Measurements from ENCODE around the gene LHX3. TPM values are rescaled to one million over a fixed set of nuclear protein-coding genes. Genes with fewer than 3 reads are reported as not detected.

LHX3 gene
- not detected for total RNA-seq

DNA sequence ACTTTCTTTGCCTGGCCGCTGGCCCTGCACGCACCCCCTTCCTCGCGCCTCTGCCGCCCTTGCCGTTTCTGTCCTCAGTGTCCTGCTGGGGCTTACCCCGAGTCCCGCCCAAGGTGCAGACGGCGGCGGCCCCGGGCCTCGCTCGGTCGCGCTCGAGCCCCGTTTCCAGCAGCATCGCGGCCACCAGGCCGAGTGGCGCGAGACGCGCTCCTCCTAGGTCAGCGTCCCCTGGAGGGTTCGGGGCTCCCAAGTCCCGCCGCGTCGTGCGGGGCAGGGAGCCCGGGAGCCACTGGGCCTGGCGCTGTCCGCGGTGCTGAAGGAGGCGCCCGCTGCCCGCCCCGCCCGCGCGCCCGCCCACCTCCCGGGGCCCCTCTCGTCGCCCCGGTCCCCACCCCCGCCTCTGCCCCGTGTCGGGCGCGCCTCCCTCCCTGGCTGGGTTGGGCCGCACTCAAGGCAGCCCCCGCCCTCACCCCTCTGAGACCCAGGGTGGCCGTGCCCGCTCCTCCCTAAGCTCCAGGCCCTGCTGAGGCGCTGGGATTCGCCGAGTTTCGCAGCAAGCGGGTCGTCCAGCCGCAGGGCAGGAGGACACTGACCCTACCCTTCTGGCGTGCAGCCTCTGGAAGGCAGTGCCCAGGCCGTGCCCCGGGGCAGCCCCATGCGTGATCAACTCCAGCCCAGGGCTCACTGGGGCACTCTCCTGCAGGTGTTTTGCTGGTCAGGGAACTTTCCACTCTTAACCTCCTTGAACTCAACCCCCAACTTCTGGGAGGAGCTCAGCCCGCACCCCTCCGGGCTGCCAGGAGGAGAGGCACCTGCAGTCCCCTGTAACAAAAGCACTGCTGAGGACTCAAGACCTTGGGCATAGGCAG, at the start of gene LHX3:
Gene LHX3 (minus strand): TSS at position 291 of the 869 bp plus-strand sequence. CDS start 116 bp downstream, at position 175.
- DNase-seq (ENCODE audit: low spot score) = no peak

DNA sequence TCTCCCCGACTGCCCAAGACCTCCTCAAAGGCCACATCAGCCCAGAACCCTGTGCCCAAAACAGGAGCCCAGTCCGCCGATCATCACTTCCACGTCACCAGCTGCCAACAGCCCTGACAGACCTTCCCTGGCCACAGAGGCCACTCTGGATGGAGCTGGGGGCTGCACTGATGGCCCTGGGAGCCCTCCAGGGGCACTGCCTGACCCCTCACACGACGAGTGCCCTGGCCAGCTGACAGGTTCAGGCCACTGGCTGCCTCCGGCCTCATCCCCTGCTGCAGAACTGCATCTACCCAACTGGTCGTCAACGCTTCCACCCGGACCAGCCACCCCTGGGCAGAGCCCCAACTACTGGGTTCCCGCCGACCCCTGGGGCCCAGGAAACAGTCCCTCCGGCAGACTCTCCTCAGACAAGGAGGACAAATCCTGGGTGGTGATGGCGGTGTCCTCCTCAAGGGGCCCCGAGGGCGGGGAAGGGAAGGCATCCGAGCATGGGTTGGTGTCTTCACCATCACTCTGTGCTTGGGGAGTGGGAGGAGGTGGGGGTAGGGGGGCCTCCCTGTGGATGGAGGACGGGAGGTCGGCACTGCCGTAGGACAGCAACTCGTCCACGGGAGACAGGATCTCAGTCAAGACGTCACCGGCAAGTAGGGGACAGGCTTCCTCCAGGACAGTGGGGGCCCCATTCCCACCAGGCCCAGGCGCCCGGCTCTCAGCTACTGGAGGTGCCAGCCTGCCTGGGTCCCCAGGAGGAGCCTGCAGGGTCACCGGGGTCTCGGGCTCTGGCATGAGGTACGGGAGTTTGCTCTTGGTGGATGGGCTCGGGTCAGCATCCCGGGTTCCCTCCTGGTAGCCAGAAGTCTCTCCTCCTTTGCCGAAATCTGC, 48.6 kb upstream of the LHX3 start:
- no peak for DNase-seq (ENCODE audit: low spot score)

More for the DNA sequence above, at the start of gene LHX3:
- ATAC-seq = peak; percentile 71

DNA sequence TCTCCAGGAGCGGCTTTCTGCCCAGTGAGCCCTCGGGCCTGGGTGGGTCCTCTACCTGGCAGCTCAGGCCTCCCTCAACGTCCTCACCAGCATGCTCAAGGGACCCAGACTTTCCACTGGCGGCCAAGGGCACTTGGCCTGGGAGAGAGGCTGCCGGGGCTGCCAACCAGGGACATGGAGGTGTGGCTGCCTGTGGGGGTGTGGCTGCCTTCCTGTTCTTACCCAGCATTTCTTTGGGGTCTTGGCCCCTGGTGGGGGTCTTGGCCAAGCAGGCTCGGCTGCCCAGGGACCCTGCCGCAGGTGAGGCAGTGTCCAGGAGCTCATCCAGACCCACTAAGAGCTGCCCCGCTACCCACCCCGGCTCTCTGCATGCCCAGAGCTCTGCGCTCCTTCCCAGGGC, 47.9 kb upstream of the LHX3 start:
- DNase-seq (ENCODE audit: low spot score) (no peak), ATAC-seq (no peak)

More for the DNA sequence above, 48.6 kb upstream of the LHX3 start:
- ATAC-seq = no peak

DNA sequence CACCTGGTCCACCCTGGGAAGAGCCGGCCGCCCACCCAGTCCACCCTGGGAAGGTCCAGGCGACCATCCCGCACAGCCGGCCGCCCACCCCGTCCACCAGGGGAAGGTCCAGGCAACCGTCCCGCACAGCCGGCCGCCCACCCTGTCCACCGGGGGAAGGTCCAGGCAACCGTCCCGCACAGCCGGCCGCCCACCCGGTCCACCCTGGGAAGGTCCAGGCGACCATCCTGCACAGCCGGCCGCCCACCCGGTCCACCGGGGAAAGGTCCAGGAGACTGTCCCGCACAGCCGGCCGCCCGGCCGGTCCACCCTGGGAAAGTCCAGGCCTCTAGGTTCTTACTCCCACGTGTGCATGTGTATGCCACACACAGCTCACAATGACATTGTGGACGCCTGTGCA, 47.4 kb upstream of the LHX3 start:
- DNase-seq (ENCODE audit: low spot score) = no peak
- no peak for ATAC-seq

DNA sequence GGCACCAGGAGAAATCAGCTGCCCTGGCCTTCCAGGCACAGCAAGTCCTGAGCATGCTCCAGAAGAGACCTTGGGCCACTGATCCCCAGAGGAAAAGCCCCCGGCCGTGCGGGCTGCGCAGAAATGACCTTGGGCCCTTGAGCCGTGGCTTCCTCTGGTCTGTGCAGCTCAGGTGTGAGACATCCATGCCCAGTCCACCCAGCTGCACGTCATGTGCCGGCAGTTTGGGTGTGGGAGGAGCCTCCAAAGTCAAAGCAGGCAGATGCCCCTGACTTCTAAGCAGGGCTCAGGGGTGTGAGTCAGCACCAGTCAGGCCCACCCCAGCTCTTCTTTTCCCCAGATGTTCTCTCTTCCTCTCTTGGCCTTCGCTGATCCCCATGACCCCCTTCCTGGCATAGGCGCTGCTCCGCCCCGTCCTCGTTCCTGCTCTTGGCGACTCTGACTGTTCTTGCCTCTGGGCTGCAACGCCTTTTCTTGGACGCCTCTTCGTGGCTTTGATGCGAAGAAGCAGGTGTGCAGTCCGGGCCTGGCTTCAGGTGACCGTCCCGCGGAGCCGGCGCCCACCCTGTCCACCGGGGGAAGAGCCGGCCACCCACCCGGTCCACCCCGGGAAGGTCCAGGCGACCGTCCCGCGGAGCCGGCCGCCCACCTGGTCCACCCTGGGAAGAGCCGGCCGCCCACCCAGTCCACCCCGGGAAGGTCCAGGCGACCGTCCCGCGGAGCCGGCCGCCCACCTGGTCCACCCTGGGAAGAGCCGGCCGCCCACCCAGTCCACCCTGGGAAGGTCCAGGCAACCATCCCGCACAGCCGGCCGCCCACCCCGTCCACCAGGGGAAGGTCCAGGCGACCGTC, 46.6 kb upstream of the LHX3 start:
- DNase-seq (ENCODE audit: low spot score) (no peak), ATAC-seq (no peak)

DNA sequence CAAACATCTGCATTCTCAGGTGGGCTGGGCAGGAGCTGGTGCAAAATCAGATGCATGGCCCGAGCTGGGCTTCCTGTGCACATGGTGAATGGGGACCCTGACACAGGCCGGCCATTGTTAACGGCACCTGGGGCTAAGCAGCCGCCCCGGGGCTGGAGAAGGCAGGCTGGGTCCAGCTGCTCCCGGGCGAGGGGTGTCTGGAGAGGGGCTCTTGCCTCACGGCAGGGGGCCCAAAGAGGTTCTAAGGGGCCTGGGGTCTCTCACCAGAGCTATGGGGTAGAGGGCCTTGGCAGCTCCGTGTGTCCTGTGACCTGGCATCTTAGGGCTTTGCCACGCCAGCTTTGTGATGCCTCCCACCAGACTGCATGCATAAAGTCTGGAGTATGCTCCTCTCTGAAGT, 45.7 kb upstream of the LHX3 start:
- DNase-seq (ENCODE audit: low spot score) (no peak), ATAC-seq (no peak)

DNA sequence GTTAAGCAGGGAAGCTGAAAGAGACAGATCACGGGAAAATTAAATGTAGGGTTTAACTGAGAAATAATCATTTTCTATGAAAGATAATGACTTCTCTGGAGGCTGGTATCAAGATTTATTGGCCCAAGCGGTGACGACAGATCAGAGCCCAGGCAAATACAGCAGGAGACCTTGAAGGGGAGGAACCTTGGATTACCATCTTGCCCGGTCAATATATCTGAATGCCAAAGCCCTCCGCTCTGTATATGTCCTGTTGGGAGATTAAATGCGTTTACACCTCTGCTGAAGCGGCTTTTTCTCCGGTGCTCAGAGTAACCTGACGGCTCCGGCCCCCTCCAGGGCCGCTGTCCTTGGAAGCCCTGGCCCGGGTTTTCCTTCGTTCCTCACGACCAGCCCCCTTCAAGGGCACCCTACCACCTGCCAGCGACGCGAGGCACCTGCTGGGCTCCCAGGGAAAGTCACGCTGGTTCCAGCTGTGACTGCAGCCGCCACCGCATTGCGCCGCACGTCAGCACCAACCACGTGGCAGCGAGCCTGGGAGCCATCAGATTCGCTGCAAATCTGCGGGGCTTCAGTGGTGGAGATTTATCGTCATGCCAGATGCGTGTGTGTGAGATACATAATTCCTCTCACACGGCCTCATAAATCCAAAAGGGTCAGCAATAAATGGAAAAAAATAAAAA, 45.1 kb upstream of the LHX3 start:
- DNase-seq (ENCODE audit: low spot score) (no peak), ATAC-seq (no peak)

DNA sequence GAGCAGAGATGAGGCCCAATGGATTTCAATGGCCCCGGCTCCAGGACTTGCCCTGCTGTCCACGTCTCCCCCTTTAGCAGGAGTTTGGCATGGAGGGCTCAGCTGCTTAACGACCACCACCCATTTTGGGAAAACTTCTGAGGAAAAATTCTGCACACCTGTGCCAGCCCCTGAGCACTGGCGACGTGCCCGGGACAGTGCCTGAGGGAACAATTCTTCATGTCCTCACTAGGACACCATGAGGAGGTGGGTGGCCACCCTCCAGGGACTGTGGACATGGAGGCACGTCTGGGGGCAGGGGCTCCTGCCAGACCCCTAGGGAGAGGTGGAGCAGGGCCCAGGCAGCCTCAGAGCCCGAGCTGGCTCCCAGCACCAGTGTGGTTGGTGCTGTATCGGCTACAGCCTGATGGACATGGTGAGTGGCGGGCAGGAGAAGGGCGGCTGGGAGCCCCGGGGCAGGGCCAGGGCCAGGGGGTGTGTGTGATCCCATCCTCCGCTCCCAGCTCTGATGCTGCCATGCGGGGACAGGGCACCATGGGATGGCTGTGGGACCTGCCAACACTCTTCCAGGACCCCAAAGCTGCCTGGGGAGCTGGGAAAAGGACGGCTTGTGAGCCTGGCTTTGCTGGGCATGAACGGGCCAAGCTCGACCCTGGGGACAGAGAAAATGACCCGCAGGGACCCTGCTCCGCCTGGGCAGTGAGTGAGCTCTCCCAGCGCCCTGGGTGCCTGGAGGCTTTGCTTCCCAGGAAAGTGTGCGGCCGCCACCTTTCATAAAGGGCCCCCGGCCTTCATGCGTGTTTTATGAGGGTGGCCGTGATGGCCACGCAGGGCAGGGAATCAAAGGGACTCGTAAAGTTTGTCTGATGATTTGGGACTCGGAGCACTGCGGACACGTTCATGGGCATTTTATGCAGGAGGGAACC, 44.3 kb upstream of the LHX3 start:
- DNase-seq (ENCODE audit: low spot score) = no peak

DNA sequence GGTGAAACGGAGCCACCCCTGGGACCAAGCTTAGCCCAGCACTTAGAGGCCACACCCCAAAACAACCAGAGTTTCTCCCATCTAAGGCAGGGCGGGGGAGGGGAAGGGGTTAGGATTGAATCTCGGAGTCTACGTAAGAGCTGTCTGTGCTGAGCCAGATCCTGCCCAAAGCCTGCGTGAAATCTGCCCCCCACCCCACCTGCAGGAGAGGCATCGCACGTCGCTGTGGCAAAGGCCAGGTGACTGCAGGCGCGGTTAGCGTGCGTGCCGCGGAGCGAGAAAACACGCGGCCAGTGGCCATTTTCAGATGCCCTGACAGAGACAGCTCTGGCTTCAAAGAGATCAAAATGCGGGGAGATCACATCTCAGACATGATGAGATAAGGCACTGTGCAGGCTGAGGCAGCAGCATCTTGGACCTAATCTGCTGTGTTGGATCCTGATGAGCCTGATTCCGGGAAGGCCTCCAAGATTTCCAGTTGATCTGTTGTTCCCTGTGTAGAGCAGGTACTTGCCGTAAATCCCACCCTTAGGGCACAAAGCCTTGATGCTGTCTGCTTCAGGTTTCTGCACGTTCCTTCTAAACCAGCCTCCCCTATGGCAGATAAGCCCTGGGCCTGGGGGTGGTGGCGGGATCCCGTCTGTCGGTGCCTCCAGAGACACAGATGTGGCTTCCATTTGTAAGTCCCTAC, 43.2 kb upstream of the LHX3 start:
- ATAC-seq (no peak), DNase-seq (ENCODE audit: low spot score) (no peak)

More for the DNA sequence above, 44.3 kb upstream of the LHX3 start:
- no peak for ATAC-seq

DNA sequence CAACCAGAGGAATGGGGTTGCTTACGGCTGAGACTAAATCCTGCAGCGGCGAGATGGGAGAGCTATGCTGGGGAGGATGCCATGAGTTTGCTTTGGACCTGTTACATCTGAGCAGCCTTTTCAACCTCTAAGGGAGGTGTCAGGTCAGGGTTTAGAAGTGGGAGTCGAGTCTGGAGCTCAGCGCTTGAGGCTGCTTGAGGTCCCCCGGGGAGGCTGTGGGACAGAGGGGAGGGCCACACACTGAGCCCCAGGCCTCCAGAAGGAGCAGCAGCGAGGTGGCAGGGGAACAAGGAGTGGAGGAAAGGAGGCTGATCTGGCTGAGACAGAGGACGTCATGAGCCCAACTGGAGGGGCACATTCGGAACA, 42.6 kb upstream of the LHX3 start:
- no peak for ATAC-seq
- no peak for DNase-seq (ENCODE audit: low spot score)

DNA sequence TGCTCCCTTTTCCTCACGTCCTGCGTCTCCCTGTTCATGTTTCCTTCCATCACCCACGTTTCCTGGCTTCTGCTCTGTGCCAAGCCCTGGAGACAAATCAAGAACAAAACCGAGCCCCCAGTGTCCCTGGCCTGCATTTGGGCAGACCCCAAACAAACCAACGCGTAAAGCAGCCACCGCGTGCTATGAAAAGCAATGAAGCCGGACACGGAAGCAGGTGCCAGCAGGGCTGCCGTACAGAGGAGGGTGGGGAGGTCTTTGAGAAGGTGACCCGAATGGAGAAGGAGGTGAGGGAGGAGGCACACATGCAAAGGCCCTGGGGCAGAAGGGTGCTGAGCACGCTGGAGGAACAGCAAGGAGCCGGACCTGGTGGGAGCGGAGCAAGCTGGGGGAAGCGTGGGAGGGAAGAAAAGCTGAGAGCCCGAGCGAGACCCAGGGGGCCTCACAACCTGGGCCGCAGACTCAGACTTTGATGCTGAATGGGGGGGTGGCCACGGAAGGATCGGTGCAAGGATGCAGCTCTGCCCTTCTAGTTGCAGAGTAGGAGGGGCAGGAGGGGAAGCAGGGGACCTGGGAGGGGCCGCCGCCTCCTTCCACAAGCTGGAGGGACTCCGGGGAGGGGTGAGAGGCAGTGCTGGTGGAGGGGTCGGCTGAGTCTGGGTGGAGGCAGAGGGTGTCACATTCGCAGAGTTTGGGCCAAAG, 42.1 kb upstream of the LHX3 start:
- DNase-seq (ENCODE audit: low spot score) = no peak
- no peak for ATAC-seq

DNA sequence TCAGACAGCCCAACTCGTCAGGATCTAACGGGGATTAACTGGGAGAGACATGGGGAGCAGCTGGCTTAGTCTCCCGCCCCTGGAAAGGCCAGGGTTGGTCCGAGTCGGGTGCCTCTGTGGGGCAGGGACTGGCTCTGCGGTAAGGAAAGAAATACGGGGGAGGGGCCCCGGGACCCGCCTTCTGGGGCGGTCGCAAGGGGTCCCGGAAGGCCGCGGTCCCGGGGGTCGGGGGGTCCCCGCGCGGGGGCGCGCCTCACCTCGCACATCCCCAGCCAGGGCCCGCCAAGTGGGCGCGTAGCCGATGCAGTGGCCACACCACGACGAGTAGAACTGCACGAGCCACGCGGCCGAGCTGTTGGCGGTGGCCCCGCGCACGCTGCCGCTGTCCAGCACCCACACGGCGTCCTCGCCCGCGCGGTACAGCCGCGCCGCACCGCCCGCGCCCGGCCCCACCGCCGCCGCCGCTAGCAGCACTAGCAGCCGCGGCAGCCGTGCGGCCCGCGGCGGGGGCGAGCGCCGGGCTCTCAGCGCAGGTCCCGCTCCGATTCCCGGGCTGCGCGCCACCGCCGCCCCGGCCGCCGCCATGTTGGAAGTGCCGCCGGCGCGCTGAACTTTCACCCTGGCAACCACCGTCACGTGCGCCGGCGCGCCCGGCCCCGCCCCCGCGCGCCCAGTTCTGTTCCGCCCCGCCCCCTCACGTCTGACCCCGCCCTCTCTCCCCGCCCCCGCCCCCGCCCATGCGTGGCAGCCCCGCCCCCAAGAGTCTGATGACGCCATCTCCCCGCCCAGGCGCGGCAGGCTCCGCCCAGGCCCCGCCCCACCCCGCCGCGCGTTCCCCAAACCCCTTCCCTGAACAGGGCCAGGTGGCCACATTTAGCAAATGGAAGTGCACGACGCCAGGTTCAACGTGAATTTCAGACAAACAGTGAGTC, 40.6 kb upstream of the LHX3 start, which contains the start of gene QSOX2:
Gene QSOX2 (minus strand): TSS at position 594 of the 932 bp plus-strand sequence. CDS start 9 bp downstream, at position 585.
- DNase-seq (ENCODE audit: low spot score) = peak; percentile 84
- peak; percentile 89 for ATAC-seq

DNA sequence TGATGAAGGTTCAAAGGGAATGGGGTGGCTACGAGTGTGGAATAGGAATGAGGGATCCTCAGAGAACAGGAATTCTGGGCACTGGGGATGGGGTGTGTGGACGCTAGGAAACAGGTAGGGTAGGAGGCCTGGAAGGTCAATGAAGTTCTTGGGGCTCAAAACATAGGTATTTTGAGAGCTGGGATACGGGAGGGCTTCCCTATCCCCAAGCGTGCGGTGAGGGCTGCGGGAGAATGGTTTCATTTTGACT, 40.0 kb upstream of the LHX3 start:
- no peak for DNase-seq (ENCODE audit: low spot score)
- ATAC-seq = no peak

DNA sequence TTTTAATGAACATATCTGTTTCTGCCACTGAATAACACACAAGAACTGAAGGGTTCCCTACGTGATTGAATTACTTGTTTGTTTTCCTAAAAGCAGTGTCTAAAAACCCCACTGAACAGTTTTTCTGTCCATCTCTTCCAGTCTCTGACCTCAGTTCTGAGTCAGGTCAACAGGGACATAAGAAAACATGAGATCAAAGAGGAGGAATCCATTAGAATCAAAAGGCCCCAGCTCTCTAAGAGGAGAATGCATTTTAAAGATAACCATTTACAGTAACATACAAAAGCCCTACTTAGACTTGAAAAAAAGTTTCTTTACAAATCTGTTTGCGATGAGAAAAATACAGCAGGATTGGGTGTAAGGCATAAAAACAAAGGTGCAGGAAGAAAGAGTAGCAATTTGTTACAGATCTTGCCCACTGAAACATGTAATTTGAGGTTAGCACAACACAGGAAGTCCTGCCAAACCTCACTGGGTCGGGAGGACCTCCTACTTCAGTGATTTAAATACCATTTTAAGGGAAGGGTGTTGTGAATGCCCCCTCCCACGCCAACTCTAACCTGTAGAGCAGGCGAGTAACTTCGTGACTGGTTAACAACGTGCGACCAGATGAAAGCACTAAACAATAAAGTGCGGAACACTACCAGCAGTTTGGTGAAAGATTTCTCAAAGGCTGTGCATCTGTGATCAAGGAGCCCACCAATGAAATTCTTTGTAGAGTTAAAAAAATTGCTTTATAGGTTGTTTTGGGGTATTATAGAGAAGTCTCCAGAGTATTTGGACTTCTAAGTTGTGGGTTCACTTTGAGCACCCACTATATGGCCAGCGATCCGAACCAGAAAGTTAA, 39.4 kb upstream of the LHX3 start:
- DNase-seq (ENCODE audit: low spot score) (no peak), ATAC-seq (no peak)

DNA sequence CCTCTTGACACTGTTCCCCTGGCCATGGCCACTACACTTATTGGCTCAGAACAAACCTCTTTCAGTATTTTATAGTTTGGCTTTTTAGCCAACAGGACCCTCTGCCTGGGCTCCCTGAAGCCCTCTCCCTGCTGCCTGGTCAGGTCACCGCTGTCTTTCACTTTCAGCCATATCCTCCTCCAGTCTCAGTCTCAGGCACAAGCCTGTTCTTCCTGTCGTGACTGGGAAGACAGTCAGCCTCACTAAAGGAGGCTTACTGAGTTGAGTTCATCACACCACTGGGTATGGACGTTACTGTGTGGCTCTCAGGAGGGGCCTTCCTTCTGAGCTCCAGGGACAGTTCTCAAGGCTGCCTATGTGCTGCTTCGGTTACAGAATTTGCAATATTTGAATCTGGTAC, 38.7 kb upstream of the LHX3 start:
- no peak for ATAC-seq
- DNase-seq (ENCODE audit: low spot score) = no peak

DNA sequence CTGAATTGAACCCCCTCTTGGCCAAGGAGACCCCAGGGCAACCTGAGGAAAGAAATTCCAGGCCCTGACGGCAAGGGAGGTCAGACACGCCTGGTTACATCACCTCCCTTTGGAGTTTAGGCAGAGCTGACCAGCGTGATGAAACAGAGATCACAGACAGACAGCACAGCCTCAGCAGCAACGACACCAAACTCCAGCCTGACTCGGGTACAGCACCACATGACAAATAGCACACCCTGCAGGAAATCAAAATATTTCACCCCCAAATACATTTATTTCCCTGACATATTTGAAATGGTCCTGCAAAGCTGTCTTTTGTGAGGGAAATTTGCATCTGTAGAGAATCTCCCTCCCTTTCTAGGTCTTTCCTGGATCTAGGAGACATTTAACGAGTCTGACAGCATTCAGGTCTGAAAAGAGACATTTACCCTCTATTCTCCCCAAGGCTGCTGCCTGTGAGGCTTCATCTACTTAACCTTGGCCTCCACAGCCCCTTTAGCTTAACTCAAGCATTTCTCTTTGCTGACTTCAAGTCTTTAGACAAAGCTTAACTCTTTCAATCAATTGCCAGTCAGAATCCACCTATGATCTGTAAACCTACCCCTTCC, 38.1 kb upstream of the LHX3 start:
- peak; percentile 60 for ATAC-seq
- no peak for DNase-seq (ENCODE audit: low spot score)
